HG03066 (cell line): Measurements from ENCODE around the gene WDR35.
"Not testable (repeated sequence)": the region's sequence is repeated elsewhere in the genome, so short reads cannot be mapped to it uniquely, and the experiment has no call there.

Experiments used
- ATAC-seq: cut with Tn5 transposase; IDR thresholded peaks from one replicate; pipeline ENCODE4 v1.9.1; 2021; ENCODE audit warnings: low read depth; ENCODE audit not compliant: unreplicated experiment

WDR35 gene

GRCh38 chr2:19898592-19899329 is 91.1 kb downstream of the WDR35 start:
- ATAC-seq = no peak

- ATAC-seq = no peak
These were observed 92.2 kb downstream of the WDR35 start for GRCh38 chr2:19897623-19898245.

GRCh38 chr2:19895535-19895934 is 94.4 kb downstream of the WDR35 start:
- ATAC-seq = no peak

GRCh38 chr2:19894134-19894792 is 95.6 kb downstream of the WDR35 start:
- ATAC-seq = peak; percentile 19

- ATAC-seq = peak; percentile 85
These were observed 96.3 kb downstream of the WDR35 start for GRCh38 chr2:19893520-19894133.

DNA sequence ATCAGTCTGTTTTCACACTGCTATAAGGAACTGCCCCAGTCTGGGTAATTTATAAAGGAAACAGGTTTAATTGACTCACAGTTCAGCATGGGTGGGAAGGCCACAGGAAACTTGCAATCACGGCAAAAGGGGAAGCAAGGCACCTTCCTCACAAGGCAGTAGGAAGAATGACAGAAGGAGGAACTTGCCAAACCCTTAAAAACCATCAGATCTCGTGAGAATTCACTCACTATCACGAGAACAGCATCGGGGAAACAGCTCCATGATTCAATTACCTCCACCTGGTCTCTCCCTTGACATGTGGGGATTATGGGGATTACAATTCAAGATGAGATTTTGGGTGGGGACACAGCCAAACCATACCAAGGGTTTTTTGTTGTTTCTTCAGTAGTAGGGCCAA is 97.9 kb downstream of the WDR35 start:
- not testable (repeated sequence) for ATAC-seq

GRCh38 chr2:19890104-19890503 is 99.8 kb downstream of the WDR35 start:
- ATAC-seq = no peak

- no peak for ATAC-seq
These were observed 101.1 kb downstream of the WDR35 start for GRCh38 chr2:19888831-19889230.

DNA sequence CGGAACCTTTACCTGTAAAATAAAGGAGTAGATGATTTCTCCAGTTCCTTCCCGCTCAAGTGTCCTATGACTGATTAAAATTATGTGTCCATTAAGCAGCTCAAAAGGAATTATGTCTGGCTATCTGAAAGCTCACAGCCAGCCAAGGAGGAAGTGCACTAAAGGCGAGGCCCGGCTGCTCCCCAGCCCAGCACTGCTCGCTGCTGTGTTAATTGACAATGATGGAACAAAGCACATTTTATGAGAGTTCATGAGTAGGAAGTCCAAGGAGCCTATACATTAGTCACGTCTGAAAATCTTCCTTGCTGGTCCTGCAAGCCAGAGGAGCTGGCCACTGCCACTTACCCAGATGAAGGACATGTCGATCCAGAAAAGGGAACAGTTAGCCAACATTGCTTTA is 102.4 kb downstream of the WDR35 start:
- ATAC-seq = no peak

DNA sequence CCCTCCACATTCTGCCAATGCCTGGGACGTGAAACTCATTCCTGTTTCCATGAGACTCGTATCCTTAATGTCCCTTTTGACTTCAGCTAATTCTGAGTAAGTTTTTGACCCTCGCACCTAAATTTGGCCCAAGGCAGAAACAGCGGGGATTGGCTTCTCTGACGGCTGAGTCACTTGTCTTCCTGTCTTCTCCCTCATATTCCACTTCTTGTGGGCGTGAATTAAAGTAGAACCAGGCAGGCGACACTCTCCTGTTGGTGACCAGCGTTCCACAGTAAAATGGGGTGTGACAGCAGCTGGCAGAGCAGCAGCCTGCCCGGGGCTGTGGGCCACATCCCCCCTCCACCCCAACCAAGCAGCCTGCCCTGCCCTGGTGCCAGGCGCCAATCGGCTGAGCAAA is 103.6 kb downstream of the WDR35 start:
- ATAC-seq = no peak

DNA sequence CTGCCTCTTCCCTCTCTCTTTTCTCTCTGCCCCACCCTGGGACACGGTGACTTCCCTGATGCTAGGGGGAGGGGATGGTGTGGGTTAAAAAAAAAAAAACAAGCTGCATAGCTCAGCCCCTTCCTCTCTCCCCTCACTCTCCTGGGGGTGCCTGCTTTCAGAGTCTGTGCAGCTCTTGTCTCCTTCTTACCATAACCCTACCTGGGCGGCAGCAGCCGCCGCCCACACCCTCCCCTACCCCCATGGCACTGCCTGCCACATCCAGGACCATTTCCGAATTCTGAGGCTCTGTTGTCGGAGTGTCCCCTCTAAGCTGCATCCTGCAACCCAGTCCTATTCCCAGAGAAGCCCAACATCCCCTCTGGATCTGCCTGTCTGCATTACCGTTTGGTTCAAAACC is 104.1 kb downstream of the WDR35 start:
- ATAC-seq = no peak

- no peak for ATAC-seq
These were observed 105.8 kb downstream of the WDR35 start for GRCh38 chr2:19883971-19884720.

DNA sequence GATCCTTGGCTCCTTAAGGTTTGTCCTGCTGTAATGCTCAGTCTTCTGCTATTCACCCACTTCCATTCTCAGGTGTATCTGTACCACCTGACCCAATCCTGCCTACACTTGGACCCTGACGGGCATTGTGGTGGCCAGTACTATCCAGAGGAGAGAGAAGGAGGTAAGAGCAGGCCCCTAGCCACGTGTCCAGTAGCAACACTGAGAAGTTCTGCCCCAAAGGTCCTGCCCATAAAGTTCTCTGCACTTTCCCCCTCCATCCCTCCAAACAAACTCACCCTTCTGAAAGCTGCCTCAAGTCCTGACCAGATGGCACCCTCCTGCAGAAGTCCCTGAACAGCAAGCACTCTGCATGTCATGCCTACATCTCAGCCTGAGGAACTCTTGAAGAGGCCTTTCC is 106.4 kb downstream of the WDR35 start:
- ATAC-seq = no peak

DNA sequence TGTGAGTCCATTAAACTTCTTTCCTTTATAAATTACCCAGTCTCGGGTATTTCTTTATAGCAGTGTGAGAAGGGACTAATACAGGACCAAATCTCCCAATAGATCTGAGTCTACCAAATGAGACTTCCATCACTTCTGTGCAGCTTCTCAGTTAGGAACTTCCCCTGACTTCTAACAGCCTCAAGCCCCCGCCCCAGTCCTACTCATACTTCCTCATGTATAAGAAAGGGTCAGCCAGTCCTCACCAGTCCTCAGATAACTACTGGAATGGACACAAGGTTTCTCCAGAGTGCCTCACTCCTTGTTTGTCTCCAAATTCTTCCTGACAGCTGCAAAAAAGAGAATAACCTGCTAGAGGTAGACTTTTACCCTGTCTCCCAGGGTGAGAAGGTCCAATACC is 107.6 kb downstream of the WDR35 start:
- ATAC-seq = no peak

DNA sequence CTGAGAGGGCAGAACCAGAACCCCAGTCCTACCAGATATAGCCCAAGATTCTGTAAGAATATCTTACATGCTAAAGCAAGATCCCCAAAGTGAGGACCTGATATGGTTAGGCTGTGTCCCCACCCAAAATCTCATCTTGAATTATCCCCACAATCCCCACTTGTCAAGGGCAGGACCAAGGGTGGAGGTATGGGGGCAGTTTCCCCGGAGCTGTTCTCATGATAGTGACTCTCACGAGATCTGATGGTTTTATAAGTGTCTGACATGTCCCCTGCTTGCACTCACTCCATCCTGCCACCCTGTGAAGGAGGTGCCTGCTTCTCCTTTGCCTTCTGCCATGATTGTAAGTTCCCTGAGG is 108.0 kb downstream of the WDR35 start:
- no peak for ATAC-seq

GRCh38 chr2:19881221-19881907 is 108.5 kb downstream of the WDR35 start:
- no peak for ATAC-seq

DNA sequence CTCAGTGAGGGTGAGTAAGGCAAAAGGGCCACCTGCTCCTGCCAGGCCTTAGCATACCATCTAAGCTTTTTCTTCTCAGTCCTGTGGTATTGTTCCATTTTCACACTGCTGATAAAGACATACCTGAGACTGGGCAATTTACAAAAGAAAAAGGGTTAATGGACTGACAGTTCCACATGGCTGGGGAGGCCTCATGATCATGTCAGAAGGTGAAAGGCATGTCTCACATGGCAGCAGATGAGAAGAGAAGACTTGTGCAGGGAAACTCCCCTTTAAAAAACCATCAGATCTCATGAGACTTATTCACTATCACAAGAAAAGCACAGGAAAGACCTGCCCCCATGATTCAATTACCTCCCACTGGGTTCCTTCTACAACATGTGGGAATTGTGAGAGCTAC is 109.7 kb downstream of the WDR35 start:
- not testable (repeated sequence) for ATAC-seq

GRCh38 chr2:19879120-19879519 is 110.8 kb downstream of the WDR35 start:
- ATAC-seq = no peak

GRCh38 chr2:19878268-19879046 is 111.4 kb downstream of the WDR35 start:
- no peak for ATAC-seq
